B cell (primary cell): Measurements from ENCODE around the gene ACAT1.

Experiments used
- EZH2 ChIP-seq: IDR thresholded peaks from 2 replicates; pipeline ENCODE4 v1.6.1; 2012; ENCODE audit warnings: borderline replicate concordance, low read depth, mild to moderate bottlenecking, moderate library complexity, low read length; ENCODE audit not compliant: insufficient read depth, poor library complexity, severe bottlenecking
- TF ChIP-seq, protein P1 (sequence below): fragments of 200-600 bp; IDR thresholded peaks from one replicate; pipeline ENCODE4 v1.8.0; 2022; ENCODE audit warnings: antibody characterized with exemption, mild to moderate bottlenecking

DNA sequence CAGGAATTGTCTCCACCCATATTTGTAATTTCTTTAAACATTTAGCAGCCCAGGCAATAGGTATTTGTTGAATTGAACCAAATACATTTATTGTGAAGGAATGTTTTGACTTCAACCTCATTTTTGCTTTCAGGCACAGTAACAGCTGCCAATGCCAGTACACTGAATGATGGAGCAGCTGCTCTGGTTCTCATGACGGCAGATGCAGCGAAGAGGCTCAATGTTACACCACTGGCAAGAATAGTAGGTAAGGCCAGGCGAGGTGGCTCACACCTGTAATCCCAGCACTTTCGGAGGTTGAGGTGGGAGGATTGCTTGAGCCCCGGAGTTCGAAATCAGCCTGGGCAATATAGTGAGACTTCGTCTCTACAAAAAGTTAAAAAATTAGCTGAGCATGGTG, 20.9 kb downstream of the ACAT1 start:
- TF ChIP-seq, protein P1, sequence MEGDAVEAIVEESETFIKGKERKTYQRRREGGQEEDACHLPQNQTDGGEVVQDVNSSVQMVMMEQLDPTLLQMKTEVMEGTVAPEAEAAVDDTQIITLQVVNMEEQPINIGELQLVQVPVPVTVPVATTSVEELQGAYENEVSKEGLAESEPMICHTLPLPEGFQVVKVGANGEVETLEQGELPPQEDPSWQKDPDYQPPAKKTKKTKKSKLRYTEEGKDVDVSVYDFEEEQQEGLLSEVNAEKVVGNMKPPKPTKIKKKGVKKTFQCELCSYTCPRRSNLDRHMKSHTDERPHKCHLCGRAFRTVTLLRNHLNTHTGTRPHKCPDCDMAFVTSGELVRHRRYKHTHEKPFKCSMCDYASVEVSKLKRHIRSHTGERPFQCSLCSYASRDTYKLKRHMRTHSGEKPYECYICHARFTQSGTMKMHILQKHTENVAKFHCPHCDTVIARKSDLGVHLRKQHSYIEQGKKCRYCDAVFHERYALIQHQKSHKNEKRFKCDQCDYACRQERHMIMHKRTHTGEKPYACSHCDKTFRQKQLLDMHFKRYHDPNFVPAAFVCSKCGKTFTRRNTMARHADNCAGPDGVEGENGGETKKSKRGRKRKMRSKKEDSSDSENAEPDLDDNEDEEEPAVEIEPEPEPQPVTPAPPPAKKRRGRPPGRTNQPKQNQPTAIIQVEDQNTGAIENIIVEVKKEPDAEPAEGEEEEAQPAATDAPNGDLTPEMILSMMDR: no peak
- TF ChIP-seq EZH2: no peak
